Spleen (tissue), 7 donors: Measurements from ENCODE around the gene ARHGAP6.

Source experiments
- CTCF ChIP-seq, 11 experiments: fragments of 200-600 bp in 7 of 11; fragments of 450-650 bp in 4 of 11; sonication (generic) in 4 of 11; IDR thresholded peaks in 8 of 11; conservative IDR thresholded peaks in 3 of 11; 1 replicate in 7 of 11; 2 replicates in 4 of 11; pipeline versions ENCODE4 v1.4.0 to v1.8.0; 2016 to 2021; ENCODE audit warnings: antibody characterized with exemption in 11 of 11, inconsistent platforms in 4 of 11, mild to moderate bottlenecking in 1 of 11
- POLR2A ChIP-seq, 3 donors: fragments of 450-650 bp; IDR thresholded peaks; one replicate each; pipeline ENCODE4 v1.5.1; 2017; ENCODE audit warnings: antibody characterized with exemption in 3 of 3, mild to moderate bottlenecking in 1 of 3
- POLR2AphosphoS5 ChIP-seq, 3 donors: sonication (generic); formaldehyde crosslinking; IDR thresholded peaks; one replicate each; pipeline ENCODE4 v1.5.1; 2017; ENCODE audit warnings: antibody characterized with exemption in 3 of 3
- donor health status: DM: no; HTN: no; CAD: no; lungs with moderate emphysema.
- donor health status: DM: no; HTN: no; CAD: no.
- donor health status: DM: no; HTN: no; CAD: no.

- no peak for TF ChIP-seq POLR2AphosphoS5 (IDR thresholded peaks at IDR 0.05)
- TF ChIP-seq POLR2A (IDR thresholded peaks at IDR 0.05) = no peak
- TF ChIP-seq CTCF (IDR thresholded peaks at IDR 0.05 in 8 of 11, conservative IDR thresholded peaks at IDR 0.05 in 3 of 11) = no peak
Measured at GRCh38 chrX:11414091-11414490, 251.6 kb downstream of the ARHGAP6 start.
